DLD1 (cell line): ENCODE data around the gene HIF3A.
"Not testable (repeated sequence)": the region's sequence is repeated elsewhere in the genome, so short reads cannot be mapped to it uniquely, and the experiment has no call there.

ENCODE experiments used
- in situ Hi-C: cut with HindIII; loops from 2 replicates; pipeline ENCODE4 v1.10.0; 2017; ENCODE audit warnings: low sequenced_read_pairs

Gene HIF3A

GRCh38 chr19:46353730-46354528 is 57.1 kb downstream of the HIF3A start:
- in situ Hi-C loops, result no loop called here

DNA sequence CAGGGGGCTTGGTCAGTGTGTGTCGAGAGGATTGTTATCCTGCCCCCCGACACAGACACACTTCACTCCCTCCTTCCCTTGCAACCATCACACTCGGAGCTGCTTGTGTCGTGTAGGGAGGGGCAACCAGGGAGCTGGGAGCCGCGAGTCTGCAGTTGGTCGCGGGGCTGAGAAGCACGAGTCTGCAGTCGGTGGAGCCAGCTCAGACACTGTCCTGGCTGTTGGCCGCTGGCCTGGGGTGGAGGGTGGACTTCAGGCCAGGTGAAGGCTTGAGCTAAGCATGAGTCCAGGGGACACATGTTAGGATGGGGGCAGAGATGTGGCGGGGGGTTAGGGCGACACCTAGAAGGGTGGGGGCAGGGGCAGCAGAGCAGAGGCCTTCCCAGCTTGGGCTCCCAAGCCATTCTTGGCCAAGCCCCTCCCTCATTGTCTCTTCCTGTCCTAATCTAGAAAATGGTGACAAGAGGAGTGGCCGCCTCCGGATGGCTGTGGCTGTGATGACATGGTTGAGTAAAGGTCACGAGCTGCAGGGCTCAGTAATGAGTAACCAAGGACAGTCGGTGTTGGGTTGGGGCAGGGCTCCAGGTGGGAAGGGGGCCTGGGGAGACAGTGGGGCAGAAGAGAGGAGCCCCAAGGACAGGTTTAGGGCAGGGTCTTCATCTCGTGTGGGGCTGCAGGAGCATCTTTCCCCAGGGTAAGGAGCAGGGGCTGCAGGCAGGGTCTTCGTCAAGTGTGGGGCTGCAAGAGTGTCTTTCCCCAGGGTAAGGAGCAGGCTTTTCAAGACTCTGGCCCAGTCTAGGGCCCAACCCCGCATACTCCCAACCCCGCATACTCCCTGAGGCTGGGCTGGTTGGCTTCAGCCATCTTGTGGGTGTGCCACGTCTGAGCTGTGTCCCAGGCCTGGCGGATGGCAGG is 58.6 kb downstream of the HIF3A start:
- in situ Hi-C loops, result no loop called here

GRCh38 chr19:46356149-46357055 is 59.6 kb downstream of the HIF3A start:
- in situ Hi-C loops, result no loop called here

- in situ Hi-C loops, result no loop called here
Measured at GRCh38 chr19:46357846-46358583, 61.2 kb downstream of the HIF3A start.

- in situ Hi-C loops, result no loop called here
Measured at GRCh38 chr19:46361915-46362314, 65.1 kb downstream of the HIF3A start.

DNA sequence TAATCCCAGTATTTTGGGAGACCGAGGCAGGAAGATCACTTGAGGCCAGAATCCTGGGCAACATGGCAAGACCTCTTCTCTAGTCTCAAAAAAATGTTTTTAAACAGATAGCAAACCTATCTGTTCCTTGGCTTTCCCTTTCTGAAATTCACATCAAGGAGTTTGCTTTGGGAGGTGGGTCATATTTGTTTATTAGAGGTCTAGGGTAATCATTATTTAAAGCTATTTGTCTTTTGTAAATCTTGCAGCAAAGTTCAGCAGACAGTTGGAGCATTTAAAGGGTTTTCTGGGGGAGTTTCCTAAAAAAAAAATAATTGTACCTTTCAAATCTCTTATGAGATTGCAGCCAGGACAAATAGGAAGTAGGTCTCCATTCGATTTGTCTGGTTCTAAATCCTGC is 67.5 kb downstream of the HIF3A start:
- in situ Hi-C loops, result no loop called here

DNA sequence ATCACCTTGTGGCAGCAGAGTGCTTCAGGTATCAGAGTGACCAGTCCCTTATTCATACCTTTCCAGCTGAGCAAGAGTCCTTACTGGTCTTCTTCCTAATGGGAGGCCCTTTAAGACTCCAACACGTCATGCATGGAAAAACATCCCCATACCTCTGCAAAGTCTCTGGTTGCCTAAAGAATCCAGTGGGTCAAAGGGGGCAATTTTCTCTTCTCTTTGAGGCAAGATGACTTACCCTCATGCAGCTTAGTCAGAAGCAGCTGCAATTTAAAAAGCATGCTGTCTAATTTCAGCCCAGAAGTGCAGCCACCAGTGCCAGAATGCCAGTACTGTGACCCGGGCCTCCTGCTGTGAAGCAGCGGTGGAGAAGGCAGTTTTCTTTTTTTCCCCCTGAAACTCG is 68.7 kb downstream of the HIF3A start:
- in situ Hi-C loops, result no loop called here

DNA sequence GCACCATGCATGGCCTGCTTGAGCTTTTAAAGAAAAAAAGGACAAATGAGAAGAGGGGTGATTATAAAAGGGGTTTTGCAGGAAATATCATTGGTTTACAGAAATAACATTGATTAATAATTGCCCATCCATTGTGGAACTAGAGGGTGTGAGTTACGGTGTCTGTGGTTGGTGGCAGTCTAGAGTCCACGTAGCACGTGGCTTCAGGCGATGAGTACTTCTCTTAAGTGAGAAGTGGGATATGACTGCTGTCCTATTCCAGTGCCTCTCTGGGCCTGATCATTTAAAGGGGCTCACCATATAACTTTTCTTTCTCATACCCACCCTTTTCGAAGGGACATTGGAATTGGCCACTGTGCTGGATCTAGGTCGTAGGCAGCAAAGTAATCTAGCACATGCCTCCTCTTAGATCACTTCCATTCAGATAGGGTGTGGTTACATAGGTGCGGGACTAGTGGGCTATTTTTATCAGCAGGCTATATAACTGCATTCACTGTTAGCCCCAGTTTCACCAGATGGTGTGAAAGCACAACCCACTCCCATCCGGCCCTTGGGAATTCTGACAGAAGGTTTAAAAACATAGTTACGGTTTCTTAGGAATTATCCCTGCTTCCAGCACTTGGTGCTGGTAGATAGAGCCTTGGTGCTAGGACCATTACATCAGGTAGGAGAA is 69.9 kb downstream of the HIF3A start:
- in situ Hi-C loops, result no loop called here

- in situ Hi-C loops, result no loop called here
Measured at GRCh38 chr19:46367426-46367825, 70.6 kb downstream of the HIF3A start.

DNA sequence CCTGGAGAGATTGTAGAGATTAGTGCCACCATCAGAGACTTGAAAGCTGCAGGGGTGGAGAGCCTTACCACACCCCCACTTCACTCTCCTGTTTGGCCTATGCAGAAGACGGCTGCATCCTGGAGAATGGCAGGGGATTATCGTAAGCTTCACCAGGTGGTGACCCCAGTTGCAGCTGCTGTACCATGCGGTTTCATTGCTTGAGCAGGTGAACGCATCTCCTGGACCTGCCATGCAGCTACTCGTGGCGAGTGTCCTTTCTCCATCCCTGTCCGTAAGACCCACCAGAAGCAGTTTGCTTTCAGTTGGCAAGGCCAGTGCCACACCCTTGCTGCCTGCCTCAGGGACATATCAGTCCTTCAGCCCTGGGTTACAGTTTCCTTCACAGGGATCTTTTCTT is 71.3 kb downstream of the HIF3A start:
- in situ Hi-C loops, result no loop called here

- in situ Hi-C loops, result no loop called here
Measured at GRCh38 chr19:46369817-46370216, 73.0 kb downstream of the HIF3A start.

GRCh38 chr19:46371371-46371901 is 74.6 kb downstream of the HIF3A start:
- in situ Hi-C loops, result no loop called here

- in situ Hi-C loops, result no loop called here
Measured at GRCh38 chr19:46372901-46373490, 76.2 kb downstream of the HIF3A start.

GRCh38 chr19:46373491-46374359 is 76.9 kb downstream of the HIF3A start:
- in situ Hi-C loops, result no loop called here

DNA sequence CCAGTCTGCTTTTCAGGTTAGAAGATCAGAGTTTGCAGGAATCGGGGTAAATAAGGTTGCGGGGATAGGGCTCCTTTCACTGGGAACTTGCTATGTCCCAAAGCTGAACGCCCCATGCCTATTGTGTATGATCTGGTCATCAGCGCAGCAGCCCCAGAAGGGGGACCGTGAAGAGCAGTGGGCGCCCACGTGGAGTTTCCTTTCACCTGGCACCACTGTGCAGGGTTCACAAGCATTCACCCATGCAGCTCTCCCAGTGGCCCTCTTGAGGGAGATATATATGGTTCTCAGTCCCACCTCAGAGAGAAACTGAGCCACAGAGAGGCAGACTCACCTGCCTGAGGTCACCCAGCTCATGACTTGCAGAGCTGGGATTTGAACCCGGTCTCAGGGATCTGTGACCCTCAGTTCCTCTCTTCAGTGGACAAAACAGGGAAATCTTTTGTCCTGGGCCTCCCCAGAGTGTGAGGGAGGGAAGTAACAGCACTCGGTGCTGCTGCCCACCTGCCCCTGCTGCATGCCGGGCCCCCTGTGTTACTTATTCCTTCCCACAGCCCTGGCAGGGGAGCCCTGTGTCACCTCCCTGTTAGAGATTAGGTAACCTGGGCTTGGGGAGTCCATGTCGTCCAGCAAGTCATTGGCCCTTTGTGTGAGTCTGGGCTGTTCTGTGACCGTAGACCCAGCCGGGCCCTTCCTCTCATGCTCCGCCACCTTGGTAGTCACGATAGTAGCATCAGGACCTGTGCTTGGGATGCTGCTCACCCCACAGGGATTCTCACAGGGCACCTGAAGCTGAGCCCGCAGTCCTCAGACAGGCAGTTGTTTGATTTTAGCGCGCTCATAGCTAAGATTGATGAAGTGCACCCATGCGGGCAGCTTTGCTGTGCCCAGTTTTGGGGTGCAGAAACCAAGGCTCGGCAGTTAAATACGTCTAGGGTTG is 78.0 kb downstream of the HIF3A start:
- in situ Hi-C loops, result no loop called here

GRCh38 chr19:46375476-46376067 is 78.7 kb downstream of the HIF3A start:
- in situ Hi-C loops, result not testable (repeated sequence)
